HG02885 (cell line): ENCODE measurements around the gene EWSR1.
"Not testable (repeated sequence)": the region's sequence is repeated elsewhere in the genome, so short reads cannot be mapped to it uniquely, and the experiment has no call there.

Experiments
- ATAC-seq: cut with Tn5 transposase; IDR thresholded peaks from one replicate; pipeline ENCODE4 v1.9.1; 2021; ENCODE audit warnings: mild to moderate bottlenecking; ENCODE audit not compliant: unreplicated experiment, poor library complexity

EWSR1 gene

DNA sequence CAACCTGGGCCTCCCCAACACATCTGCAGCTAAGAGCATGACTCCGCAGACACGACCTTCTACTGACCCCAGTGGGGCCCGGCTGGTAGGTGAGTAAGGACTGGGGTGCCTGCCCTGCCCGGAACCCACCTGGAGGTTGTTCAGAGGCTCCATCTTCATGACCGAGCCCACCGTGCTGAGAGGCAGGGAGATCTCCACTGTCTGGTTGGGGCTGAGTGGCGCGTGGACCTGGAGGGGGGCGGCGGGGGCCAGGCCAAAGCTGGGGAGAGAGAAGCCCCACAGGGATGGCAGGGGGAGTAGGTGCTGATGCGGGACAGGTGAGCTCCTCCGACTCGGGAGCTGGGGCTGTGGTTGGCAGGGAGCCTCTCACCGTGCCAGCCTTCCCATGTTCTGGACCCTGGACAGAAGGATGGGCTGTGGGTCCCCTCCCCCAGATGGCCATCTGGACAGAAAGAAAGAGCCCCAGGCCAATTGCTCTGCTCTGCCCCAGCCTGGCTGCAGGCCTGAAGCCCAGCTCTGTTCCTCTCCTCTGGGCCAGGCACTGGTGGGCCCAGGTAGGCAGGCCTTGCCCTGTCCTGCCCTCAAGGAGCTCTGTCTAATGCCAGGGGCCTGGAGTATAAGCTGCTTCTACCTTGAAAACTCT lies 63.7 kb downstream of the EWSR1 start:
- ATAC-seq: no peak

DNA sequence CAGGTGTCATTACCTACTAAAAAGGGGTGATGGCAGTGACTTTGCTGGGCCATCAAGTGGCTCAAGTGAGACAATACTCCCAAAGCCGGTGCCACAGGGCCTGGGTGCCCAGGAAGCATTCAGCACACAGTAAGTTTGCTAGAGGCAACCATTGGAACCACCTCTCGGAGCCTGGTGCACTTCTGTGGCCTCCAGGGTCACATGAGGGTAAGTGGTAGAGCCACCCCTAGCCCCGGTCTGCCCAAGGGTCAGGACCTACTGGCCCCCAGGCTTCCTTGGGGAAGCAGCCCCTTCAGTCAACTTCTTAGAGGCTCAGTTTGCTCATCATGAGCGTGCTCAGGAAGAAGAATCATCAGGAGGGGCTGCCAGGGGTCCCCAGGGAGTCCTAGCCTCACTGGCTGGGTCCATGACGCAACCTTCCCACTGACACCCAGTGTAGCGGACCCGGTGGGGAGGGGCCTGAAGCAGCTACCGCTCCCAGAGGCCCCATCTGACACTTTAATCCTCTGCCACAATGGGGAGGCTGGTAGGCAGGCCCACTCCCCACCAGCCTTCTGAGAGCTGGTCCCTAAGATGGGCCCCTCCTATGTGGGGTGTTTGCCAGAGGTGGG lies 64.9 kb downstream of the EWSR1 start:
- no peak for ATAC-seq

DNA sequence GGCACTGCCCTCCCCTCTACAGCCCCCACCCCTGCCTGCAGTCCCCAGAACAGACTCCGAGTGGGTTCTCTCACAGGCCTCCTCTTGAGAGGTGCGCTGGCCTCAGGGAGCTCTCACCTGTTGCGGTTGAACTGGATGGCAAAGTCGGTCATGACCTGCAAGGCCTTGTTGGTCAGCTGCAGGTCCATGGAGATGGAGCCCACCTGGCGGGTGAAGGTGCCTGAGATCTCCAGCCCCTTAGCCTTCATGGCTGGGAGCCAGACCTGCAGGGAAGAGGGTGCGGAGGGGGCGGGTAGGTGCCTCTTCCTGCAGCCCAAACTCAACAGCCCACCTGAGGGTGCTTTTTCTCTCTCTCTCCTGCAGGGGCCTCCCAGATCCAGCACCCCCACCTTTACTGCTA lies 66.1 kb downstream of the EWSR1 start:
- no peak for ATAC-seq

DNA sequence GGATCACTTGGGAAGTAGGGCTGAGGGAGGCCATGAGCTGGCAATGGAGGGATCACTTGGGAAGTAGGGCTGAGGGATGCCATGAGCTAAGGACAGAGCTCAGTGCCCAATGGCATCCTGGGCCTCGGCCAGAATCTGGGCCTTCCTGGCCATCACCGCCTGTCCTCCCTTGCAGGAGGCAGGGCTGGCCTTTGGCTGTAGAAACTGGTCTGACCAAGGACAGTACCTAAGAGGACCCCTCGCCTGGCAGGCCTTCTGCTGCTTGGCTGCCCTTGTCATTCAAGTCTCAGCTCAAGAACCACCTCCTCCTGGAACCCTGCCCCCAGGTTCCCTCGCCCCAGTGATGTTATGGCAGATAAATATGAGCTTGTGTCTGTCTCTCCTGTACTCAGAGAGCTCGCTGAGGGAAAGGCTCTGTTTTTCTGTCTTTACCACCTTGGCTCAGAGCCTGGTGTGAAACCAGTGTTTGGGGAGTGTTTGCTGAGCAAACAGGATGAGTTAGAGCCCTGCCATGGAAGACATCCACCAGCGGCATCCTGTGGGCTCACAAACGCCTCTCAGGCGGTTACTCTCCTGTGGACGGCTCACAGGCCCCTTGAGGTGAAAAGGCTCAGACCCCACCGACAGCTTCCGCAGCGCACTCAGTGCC lies 66.8 kb downstream of the EWSR1 start:
- ATAC-seq: no peak

DNA sequence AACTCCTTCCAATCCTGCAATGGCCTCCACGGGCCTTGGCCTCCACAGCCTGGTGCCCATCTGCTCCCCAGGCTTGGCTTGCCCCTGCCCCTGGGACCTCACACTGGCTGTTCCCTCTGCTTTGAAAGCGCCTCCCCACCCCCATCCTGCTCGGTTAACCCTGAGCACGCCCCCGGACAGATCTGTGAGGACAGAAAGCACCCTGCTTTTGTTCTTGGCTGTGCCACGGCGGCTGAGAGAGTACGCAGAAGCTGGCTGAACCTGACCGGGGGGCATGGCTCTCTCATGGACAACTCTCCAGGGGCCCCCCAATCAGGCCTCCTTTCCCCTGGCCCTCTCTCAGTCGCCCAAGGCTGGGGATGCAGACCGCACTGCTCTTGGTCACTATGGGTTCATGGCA lies 67.6 kb downstream of the EWSR1 start:
- no peak for ATAC-seq

DNA sequence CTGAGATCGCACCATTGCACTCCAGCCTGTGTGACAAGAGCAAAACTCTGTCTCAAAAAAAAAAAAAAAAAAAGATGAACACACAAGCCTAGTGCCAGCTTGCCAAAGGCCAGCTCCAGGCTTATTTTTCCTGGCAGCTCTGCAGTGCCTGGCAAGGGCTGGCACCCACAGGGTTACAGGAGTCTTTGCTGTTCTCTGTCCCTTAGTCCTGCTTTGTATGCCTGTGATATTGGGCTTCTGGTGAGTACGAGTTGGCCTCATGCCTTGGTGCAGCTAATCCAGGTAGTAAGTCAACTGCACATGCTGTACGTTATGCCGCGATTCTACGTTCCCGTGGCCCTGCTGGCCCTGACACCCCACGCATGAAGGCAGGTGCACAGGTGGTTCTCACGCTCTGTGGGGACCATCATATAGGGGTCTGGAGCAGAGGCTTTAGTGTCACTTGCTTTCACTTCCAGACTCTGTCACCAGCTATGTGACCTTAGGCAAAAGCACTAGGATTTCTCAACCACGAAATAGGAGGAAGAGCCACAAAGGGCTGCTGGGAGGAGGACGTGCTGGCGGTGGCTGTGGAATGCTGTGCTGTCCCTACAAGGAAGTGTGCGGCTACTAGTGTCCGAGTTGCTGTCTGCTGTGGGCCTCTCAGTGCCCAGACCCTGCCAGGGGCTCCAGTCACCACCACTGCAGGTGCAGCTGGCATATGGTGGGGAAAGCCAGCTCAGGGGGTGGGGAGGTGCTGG lies 68.9 kb downstream of the EWSR1 start:
- no peak for ATAC-seq

DNA sequence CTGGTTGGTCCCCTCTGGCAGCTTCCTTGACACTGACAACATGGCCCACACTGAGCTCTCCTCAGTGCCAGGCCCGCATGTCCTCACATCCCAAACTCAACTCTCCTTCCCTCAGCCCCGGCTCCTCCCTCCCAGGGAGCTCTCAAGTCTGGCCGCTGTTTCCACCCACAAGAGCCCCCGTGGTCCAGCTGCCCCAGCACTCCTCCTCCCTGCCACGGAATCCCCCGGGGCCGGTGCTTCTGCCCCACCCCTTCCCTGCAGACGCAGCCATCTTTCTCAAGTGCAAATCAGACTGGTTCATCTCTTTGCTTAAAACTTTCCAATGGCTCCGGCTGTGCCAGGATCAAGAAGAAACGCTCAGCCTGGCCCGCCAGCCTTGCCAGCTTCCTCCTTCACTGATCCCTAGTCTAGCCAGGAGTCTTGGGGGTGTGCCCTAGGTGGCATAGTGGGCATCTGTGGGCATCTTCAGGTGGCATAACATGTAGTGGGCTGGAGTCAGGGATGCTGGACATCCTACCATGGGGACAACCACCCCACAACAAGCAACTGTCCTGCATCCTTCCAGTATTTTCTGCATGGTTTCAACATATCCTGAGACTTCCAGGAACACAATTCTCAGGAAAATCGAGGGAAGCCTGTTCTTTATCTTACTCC lies 69.7 kb downstream of the EWSR1 start:
- no peak for ATAC-seq

- ATAC-seq: no peak
These were observed 70.3 kb downstream of the EWSR1 start for GRCh38 chr22:29338398-29338797.

GRCh38 chr22:29339381-29340235 lies 71.5 kb downstream of the EWSR1 start:
- ATAC-seq: no peak

GRCh38 chr22:29340566-29340965 lies 72.5 kb downstream of the EWSR1 start:
- ATAC-seq: no peak

DNA sequence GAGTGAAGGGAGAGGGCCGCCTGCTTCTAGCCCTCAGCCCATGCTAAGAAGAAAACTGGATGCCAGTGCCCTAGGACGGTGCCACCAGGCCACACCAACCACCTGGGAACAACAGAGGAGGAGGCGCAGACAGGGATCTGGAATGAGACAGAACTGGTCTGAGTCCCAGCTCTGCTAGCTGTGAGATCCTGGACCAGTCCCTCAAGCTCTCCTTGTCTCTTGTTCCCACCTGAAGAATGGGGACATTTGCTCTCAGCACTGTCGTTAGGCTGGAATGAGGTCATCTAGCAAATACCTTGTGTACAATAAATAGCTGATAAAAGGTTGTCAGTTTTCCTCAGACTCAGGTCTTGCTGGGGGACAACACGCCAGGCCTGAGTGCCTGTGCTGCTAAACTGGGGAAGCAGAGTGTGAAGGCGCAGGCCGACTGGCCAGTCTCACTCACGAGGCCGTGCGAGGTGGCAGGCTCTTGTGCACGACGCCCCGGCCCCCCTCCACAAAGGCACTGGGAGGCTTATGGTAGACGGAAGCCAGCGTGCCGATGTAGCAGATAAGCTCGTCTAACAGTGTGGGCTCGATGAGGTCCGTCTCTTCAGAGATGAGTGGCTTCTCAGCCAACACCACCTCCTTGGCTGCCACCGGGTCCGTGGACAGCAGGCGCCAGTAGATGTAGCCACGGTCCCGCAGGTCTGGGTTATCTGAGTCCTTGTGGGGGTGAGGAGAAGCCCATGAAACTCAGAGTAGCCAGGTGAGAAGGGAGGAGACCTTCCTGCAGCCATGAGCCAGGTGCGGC lies 73.2 kb downstream of the EWSR1 start:
- ATAC-seq: no peak

- ATAC-seq: no peak
These were observed 73.7 kb downstream of the EWSR1 start for GRCh38 chr22:29341849-29342127.

GRCh38 chr22:29342177-29342576 lies 74.1 kb downstream of the EWSR1 start:
- ATAC-seq: no peak

- ATAC-seq: no peak
These were observed 74.7 kb downstream of the EWSR1 start for GRCh38 chr22:29342577-29343312.

DNA sequence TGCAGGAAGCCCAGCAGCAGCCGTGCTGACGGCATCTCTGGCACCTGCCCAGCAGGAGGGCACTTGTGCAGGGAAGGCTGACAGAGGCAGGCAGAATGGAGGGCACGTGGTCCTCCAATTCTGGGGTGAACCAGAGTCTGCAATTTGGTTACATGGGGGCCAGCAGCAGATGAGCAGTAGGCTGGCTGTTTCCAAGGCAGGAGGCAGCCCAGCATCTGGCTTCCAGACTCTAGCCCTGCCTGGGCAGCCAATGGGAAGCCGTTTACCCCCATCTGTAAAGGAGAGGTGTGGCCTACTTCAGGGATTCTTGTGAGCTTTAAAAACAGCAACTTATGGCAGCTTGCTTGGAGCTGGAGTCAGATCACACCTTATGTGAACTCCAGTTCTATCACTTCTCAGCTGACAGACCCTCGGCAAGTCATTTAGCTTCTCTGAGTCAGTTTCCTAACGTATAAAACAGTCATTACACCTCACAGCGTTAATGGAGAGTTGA lies 75.3 kb downstream of the EWSR1 start:
- ATAC-seq: no peak

- ATAC-seq: no peak
These were observed 76.1 kb downstream of the EWSR1 start for GRCh38 chr22:29344137-29344536.

DNA sequence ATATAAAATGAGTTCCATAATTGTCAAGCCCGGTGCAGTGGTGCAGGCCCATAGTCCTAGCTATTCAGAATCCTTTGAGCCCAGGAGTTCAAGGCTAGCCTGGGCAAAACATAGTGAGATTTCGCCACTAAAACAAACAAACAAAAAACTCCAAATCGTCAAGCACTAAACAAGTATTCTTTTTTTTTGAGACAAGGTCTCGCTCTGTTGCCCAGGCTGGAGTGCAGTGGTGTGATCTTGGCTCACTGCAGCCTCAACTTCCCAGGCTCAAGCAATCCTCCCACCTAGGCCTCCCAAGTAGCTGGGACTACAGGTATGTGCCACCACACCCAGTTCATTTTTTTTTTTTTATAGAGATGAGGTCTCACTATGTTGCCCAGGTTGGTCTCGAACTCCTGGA lies 76.8 kb downstream of the EWSR1 start:
- not testable (repeated sequence) for ATAC-seq

GRCh38 chr22:29345932-29346331 lies 77.9 kb downstream of the EWSR1 start:
- no peak for ATAC-seq
